HG03066 (cell line): Measurements from ENCODE around the gene PRIM2.
"Not testable (repeated sequence)": the region's sequence is repeated elsewhere in the genome, so short reads cannot be mapped to it uniquely, and the experiment has no call there.

Source experiments
- ATAC-seq: cut with Tn5 transposase; IDR thresholded peaks from one replicate; pipeline ENCODE4 v1.9.1; 2021; ENCODE audit warnings: low read depth; ENCODE audit not compliant: unreplicated experiment

Gene PRIM2

DNA sequence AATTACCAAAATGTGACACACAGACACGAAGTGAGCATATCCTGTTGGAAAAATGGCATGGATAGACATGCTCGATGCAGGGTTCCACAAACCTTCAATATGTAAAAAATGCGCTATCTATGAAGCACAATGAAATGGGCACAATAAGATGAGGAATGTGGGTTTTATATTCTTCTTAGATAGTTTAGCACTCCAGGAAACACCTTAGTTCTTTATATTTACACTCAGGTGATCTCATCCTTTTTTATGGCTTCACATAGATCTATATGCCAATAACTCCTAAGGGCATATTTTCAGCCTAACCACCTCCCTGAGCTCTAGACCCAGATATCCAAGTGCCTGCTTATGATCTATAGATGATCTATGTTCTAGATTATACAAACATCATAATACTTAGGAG lies 244.8 kb downstream of the PRIM2 start:
- not testable (repeated sequence) for ATAC-seq

DNA sequence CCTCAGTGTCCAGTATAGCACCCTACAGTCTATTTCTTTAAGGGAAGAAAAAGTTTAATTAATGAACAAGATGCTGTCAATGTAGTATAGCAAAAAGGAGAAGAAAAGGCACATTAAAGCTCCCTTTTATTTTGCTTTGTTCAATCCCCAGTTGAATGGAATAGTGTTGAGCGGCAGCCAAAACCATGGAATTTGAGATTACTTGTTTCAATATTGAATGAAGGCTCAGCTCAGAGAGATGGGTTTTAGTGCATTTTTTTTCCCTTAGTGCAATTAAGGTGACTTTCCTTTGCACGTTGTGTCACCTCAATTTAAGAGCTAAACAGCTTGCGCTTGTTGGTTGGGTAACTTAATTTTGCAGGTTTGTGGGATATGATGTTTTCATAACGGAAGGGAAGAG lies 254.7 kb downstream of the PRIM2 start:
- ATAC-seq: not testable (repeated sequence)

DNA sequence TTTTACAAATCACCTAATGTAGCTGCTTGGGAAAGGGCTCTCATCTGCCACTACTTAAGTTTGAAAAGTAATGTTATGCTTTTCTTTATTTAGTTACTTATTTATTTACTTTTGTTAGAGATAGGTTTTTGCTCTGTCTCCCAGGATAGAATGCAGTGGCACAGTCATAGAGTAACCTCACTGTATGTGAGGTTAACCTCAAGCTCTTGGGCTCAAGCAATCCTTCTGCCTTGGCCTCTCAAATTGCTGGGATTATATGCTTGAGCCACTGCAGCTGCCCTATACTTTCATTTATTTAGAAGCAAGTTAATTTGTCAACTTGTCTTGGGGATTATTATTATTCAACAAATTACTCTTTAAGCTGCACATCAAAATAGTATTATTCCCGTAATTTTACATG lies 255.4 kb downstream of the PRIM2 start:
- ATAC-seq: not testable (repeated sequence)

- ATAC-seq: not testable (repeated sequence)
These were observed 259.6 kb downstream of the PRIM2 start for GRCh38 chr6:57577023-57577422.

DNA sequence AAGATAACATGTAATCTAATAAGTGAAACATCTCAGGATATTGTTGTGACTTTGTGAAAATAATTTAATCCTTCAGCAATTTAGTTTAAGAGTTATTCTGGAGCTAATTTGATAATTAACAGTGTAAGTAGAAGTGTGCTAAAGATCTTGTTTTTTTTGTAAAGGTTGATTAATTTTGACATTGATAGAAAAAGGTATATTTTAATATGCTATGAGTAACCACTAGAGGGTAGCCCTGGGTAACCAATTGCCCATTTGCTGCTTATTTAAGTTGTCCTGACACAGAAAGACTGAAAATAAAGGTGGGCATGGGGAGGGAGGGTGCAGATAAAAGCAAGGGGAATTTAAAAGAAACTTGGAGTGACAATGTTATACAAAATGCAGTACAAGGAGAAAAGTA lies 262.1 kb downstream of the PRIM2 start:
- not testable (repeated sequence) for ATAC-seq

GRCh38 chr6:57581586-57581985 lies 264.2 kb downstream of the PRIM2 start:
- ATAC-seq: not testable (repeated sequence)

- not testable (repeated sequence) for ATAC-seq
These were observed 283.7 kb downstream of the PRIM2 start for GRCh38 chr6:57601105-57601504.

GRCh38 chr6:57605303-57605702 lies 287.9 kb downstream of the PRIM2 start:
- not testable (repeated sequence) for ATAC-seq

DNA sequence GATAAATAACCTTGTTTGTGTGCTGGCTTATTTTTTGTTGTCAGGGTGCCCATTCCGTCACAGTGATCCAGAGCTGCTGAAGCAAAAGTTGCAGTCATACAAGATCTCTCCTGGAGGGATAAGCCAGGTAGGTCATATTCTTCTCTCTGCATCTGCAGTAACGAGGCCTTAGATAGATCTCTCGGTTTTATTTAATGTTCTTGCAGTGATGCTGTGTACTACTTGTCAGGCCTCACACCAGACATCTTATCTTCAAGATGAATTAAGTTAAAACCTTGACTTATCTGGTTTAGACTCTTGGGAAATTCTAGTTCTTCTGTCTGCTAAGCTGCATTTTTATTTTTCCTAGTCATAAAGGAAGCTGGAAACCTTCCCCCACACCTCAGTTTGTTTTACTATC lies 288.9 kb downstream of the PRIM2 start:
- ATAC-seq: not testable (repeated sequence)

GRCh38 chr6:57610612-57611011 lies 293.2 kb downstream of the PRIM2 start:
- ATAC-seq: not testable (repeated sequence)

GRCh38 chr6:57618959-57619358 lies 301.5 kb downstream of the PRIM2 start:
- ATAC-seq: not testable (repeated sequence)

DNA sequence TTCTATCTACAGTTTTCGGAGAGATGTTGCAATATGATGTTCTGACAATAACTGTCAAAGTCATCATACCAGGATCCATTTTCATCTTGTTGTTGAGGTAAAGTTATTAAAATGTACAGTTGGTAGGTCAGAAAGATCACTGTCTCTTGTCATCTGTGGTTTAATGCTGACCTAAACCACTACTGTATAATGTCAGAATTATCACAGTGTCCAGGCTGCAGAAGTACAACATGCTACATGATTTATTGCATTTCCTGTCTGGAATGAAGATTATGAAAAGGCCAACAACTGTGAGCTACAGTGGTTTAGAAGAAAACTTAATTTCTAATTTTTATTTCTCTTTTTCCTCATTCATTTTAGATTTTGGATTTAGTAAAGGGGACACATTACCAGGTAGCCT lies 314.3 kb downstream of the PRIM2 start:
- not testable (repeated sequence) for ATAC-seq

DNA sequence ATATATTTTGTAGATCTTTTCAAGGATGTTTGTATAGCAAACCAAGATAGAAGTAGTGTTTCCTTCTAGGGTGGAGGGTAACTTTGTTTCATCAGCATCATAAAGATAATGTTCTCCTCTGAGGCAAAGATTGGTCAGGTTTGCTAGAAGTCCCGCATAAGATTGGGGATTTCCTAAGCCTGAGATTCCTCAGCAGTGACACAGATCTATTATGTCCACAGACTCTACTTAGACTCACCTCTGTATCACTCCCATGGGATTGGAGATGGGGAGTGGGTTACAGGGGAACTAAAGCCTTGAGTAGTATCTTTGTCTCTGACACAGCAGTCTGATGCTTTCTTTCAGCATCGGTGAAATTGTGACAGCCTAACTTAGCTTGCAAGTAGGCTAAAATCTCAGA lies 341.1 kb downstream of the PRIM2 start:
- not testable (repeated sequence) for ATAC-seq

GRCh38 chr6:57659794-57660193 lies 342.4 kb downstream of the PRIM2 start:
- ATAC-seq: not testable (repeated sequence)

- ATAC-seq: not testable (repeated sequence)
These were observed 343.5 kb downstream of the PRIM2 start for GRCh38 chr6:57660940-57661339.

GRCh38 chr6:57668108-57668507 lies 350.7 kb downstream of the PRIM2 start:
- ATAC-seq: not testable (repeated sequence)

DNA sequence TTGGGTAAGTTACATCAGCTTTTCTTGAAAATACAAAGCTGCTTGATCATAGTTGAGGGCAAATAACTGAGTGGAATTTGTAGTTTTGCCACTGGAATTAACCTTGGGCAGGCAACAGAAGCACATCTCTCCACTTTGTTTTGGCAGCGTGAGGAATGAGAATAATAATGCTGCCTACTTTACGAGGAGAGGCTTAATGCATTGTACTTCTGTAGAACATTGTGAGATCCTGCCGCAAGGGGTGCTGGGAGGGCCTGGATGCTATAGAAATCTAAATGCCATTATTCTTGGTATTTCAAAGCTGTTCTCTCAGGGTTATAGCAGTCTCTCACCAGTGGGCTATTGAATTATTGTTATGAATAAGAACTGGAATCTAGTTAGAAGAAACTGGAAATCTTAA lies 353.8 kb downstream of the PRIM2 start:
- ATAC-seq: not testable (repeated sequence)

DNA sequence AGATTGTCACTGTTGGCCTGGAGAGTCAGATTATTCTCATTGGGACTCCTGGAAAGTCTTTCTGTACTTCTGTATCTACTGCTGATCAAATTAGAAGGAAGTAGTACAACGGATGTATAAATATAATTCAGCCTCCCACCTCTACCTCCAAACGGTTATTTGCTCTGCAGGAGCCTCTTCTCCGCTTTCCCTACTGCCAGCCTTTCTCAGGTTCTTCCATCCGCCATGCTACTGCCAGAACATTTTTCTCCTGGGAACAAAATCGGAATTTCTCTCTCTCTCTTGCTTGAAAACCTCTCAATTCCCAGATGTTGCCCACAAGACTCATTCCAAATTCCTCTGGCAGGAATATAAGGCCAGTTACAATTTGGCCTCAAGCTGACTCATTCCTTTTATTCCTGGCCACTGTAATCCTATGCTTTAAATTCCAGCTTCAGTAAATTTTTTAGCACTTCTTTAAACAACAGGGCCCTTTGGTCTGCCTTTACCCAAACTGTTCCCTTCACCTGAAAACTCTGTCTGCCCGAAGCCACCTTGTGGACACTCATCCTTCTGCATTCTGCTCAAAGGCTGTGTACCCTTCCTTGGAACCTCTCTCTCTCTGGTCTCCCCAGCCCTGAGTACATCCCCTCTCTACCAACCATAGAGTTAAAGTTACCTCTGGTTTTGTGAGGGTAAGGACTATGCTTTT lies 354.7 kb downstream of the PRIM2 start:
- ATAC-seq: not testable (repeated sequence)

DNA sequence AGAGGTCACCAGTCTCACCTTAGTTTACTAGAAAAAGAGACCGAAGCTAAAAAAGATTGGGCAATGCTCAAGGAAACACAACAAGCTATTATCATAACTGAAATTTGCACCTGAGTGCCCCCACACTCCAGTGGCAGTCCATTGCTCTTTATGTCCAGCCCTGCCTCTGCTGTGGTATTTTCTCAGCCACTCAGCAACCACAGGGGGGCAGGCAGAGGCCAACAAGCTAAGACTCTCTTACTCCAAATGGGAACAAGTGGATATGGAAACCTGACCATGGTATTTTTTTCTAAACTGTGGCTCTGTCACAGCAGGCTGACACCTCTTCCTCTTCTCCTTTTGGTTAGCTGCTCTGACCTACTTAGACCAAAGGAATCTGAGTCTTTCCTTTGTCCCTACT lies 355.9 kb downstream of the PRIM2 start:
- ATAC-seq: not testable (repeated sequence)

GRCh38 chr6:57675386-57675785 lies 358.0 kb downstream of the PRIM2 start:
- ATAC-seq: not testable (repeated sequence)

GRCh38 chr6:57696382-57696781 lies 379.0 kb downstream of the PRIM2 start:
- not testable (repeated sequence) for ATAC-seq
